H1 (cell line): ENCODE measurements around the gene STYXL1. TPM values are rescaled to one million over a fixed set of nuclear protein-coding genes. Genes with fewer than 3 reads are reported as not detected.
"Not testable (repeated sequence)": the region's sequence is repeated elsewhere in the genome, so short reads cannot be mapped to it uniquely, and the experiment has no call there.

ENCODE experiments used
- CTCF ChIA-PET: fragments of 300-600 bp; sonication (Branson Sonifier 250); formaldehyde crosslinking; loops from one replicate; lab custom pipeline; 2021; ENCODE audit not compliant: partially characterized antibody; lab: Charles Lee
- POLR2A ChIA-PET: fragments of 300-600 bp; sonication (Branson Sonifier 250); formaldehyde crosslinking; loops from one replicate; lab custom pipeline; 2021; ENCODE audit warnings: inconsistent platforms; ENCODE audit not compliant: partially characterized antibody; lab: Charles Lee
- DNase-seq, 2 experiments: peaks; one replicate each; pipeline versions ENCODE4 v3.0.0 to v3.0.0-alpha.2; 2010 to 2022; ENCODE audit warnings: low spot score in 2 of 2, low read depth in 1 of 2, mixed read lengths in 1 of 2
- FAIRE-seq: peaks from 2 replicates; lab custom pipeline; 2011; peaks lifted over from hg19 to GRCh38; lab: Jason Lieb, UNC
- H2AFZ ChIP-seq: 2 replicates; pipeline ENCODE4 v1.8.1; 2012; ENCODE audit warnings: low read length, inconsistent platforms
- H2AK5ac ChIP-seq: 2 replicates; pipeline ENCODE4 v1.6.1; 2013; ENCODE audit warnings: low read depth, low read length
- H2BK120ac ChIP-seq: replicated peaks from 2 replicates; pipeline ENCODE3; 2013; ENCODE audit warnings: low read depth, low read length, inconsistent platforms
- H2BK12ac ChIP-seq: 2 replicates; pipeline ENCODE4 v1.6.1; 2013; ENCODE audit warnings: low read depth, low read length
- H2BK15ac ChIP-seq: 2 replicates; pipeline ENCODE4 v1.6.1; 2013; ENCODE audit warnings: low read length
- H2BK20ac ChIP-seq: 2 replicates; pipeline ENCODE4 v1.6.1; 2013; ENCODE audit warnings: low read length
- H2BK5ac ChIP-seq: 2 replicates; pipeline ENCODE4 v1.6.1; 2013; ENCODE audit warnings: low read depth, low read length
- H3K14ac ChIP-seq: 2 replicates; pipeline ENCODE4 v1.6.1; 2013; ENCODE audit warnings: inconsistent platforms; ENCODE audit not compliant: insufficient read length
- H3K18ac ChIP-seq: 2 replicates; pipeline ENCODE4 v1.6.1; 2013; ENCODE audit warnings: low read length; ENCODE audit errors: extremely low read depth
- H3K23ac ChIP-seq: 2 replicates; pipeline ENCODE4 v1.6.1; 2013; ENCODE audit warnings: inconsistent platforms; ENCODE audit not compliant: insufficient read length
- H3K23me2 ChIP-seq: 2 replicates; pipeline ENCODE4 v1.6.1; 2013; ENCODE audit warnings: low read depth, low read length
- H3K27ac ChIP-seq: 2 replicates; pipeline ENCODE4 v1.6.1; 2011; ENCODE audit warnings: low read depth, low read length, inconsistent platforms
- H3K27me3 ChIP-seq, 4 experiments: replicated peaks in 1 of 4; 1 replicate in 1 of 4; 2 replicates in 3 of 4; pipeline versions ENCODE4 v1.6.1 to v1.8.1; 2011 to 2013; ENCODE audit warnings: low read length in 3 of 4, mild to moderate bottlenecking in 3 of 4, inconsistent platforms in 2 of 4, mixed read lengths in 2 of 4, moderate library complexity in 1 of 4; ENCODE audit not compliant: control insufficient read depth in 3 of 4, insufficient read depth in 3 of 4; ENCODE audit errors: extremely low read depth in 1 of 4
- H3K36me3 ChIP-seq, 4 experiments: 2 replicates each; pipeline versions ENCODE4 v1.6.1 to v1.8.1; 2011 to 2013; ENCODE audit warnings: mild to moderate bottlenecking in 4 of 4, low read length in 3 of 4, moderate library complexity in 2 of 4, control low read depth in 1 of 4, inconsistent platforms in 1 of 4; ENCODE audit not compliant: insufficient read depth in 4 of 4, control insufficient read depth in 2 of 4
- H3K4ac ChIP-seq: replicated peaks from 2 replicates; pipeline ENCODE3; 2013; ENCODE audit warnings: low read length, low read depth, mixed read lengths, inconsistent platforms; ENCODE audit not compliant: insufficient read length
- H3K4me1 ChIP-seq, 4 experiments: replicated peaks in 1 of 4; 1 replicate in 1 of 4; 2 replicates in 3 of 4; pipeline versions ENCODE4 v1.6.1 to v1.8.1; 2011 to 2013; ENCODE audit warnings: low read length in 3 of 4, inconsistent platforms in 2 of 4, mixed read lengths in 1 of 4; ENCODE audit not compliant: insufficient read depth in 4 of 4, control insufficient read depth in 3 of 4
- H3K4me2 ChIP-seq, 2 experiments: 2 replicates each; pipeline versions ENCODE4 v1.6.1 to v1.8.1; 2011 to 2013; ENCODE audit warnings: low read depth in 2 of 2, low read length in 2 of 2, control low read depth in 1 of 2, inconsistent platforms in 1 of 2, mild to moderate bottlenecking in 1 of 2; ENCODE audit not compliant: insufficient read depth in 1 of 2
- H3K4me3 ChIP-seq, 4 experiments: fragments of 200-600, 300-600 bp in 1 of 4; sonication (generic), shearing (Covaris generic), sonication (Bioruptor Twin) in 1 of 4; 2 replicates each; pipeline versions ENCODE4 v1.5.1 to v1.8.1; 2011 to 2016; ENCODE audit warnings: low read length in 4 of 4, low read depth in 3 of 4, control low read depth in 2 of 4, inconsistent platforms in 2 of 4, mild to moderate bottlenecking in 2 of 4, mixed read lengths in 1 of 4, moderate library complexity in 1 of 4; ENCODE audit not compliant: insufficient read depth in 2 of 4; ENCODE audit errors: extremely low read depth in 1 of 4
- H3K56ac ChIP-seq: replicated peaks from 2 replicates; pipeline ENCODE3; 2013; ENCODE audit warnings: low read depth, mild to moderate bottlenecking, mixed read lengths, low read length, inconsistent platforms; ENCODE audit not compliant: insufficient read length
- H3K79me1 ChIP-seq: 2 replicates; pipeline ENCODE4 v1.6.1; 2013; ENCODE audit warnings: low read depth, low read length, control low read depth
- H3K79me2 ChIP-seq, 2 experiments: 2 replicates each; pipeline versions ENCODE4 v1.6.1 to v1.8.1; 2012 to 2013; ENCODE audit warnings: low read length in 2 of 2, mild to moderate bottlenecking in 2 of 2, inconsistent platforms in 1 of 2; ENCODE audit not compliant: insufficient read depth in 2 of 2, control insufficient read depth in 1 of 2
- H3K9ac ChIP-seq, 4 experiments: replicated peaks in 1 of 4; 1 replicate in 1 of 4; 2 replicates in 3 of 4; pipeline versions ENCODE4 v1.6.1 to v1.8.1; 2011 to 2013; ENCODE audit warnings: low read depth in 3 of 4, low read length in 3 of 4, control low read depth in 2 of 4, mild to moderate bottlenecking in 2 of 4, moderate library complexity in 2 of 4, inconsistent platforms in 1 of 4; ENCODE audit errors: extremely low read depth in 1 of 4
- H3K9me3 ChIP-seq, 2 experiments: 2 replicates each; pipeline versions ENCODE4 v1.6.1 to v1.8.1; 2012 to 2013; ENCODE audit warnings: mild to moderate bottlenecking in 2 of 2, moderate library complexity in 2 of 2, control low read depth in 1 of 2, inconsistent platforms in 1 of 2, low read depth in 1 of 2, low read length in 1 of 2, mixed read lengths in 1 of 2; ENCODE audit not compliant: insufficient read depth in 2 of 2
- H4K20me1 ChIP-seq, 2 experiments: replicated peaks in 1 of 2; 2 replicates each; pipeline versions ENCODE3 to v1.8.1; 2011 to 2013; ENCODE audit warnings: inconsistent platforms in 2 of 2, low read length in 2 of 2, mild to moderate bottlenecking in 1 of 2; ENCODE audit not compliant: insufficient read depth in 2 of 2, control insufficient read depth in 1 of 2
- H4K5ac ChIP-seq: 2 replicates; pipeline ENCODE4 v1.6.1; 2013; ENCODE audit warnings: low read length, low read depth, mixed read lengths, inconsistent platforms; ENCODE audit not compliant: insufficient read length
- H4K8ac ChIP-seq: 2 replicates; pipeline ENCODE4 v1.8.0; 2013; ENCODE audit warnings: mild to moderate bottlenecking, moderate library complexity, low read length, inconsistent platforms; ENCODE audit not compliant: insufficient read depth; ENCODE audit errors: extremely low read depth
- H4K91ac ChIP-seq: replicated peaks from 2 replicates; pipeline ENCODE3; 2013; ENCODE audit warnings: low read length, mixed read lengths, inconsistent platforms; ENCODE audit not compliant: insufficient read length
- ASH2L ChIP-seq: fragments of 200-600, 300-600 bp; sonication (generic); IDR thresholded peaks from one replicate; pipeline ENCODE4 v1.7.1; 2017; ENCODE audit warnings: low read length
- CREB1 ChIP-seq: IDR thresholded peaks from 2 replicates; pipeline ENCODE4 v1.6.1; 2012; ENCODE audit warnings: inconsistent platforms
- HDAC2 ChIP-seq, 2 experiments: fragments of 300-600 bp in 1 of 2; sonication (generic) in 1 of 2; IDR thresholded peaks; 2 replicates each; pipeline ENCODE4 v1.6.1; 2011 to 2012; ENCODE audit warnings: low read depth in 2 of 2, low read length in 2 of 2, mild to moderate bottlenecking in 2 of 2, moderate library complexity in 2 of 2, borderline replicate concordance in 1 of 2, inconsistent platforms in 1 of 2
- RBBP5 ChIP-seq: IDR thresholded peaks from 2 replicates; pipeline ENCODE4 v1.7.1; 2012; ENCODE audit warnings: low read depth, mild to moderate bottlenecking, inconsistent platforms, low read length, moderate library complexity, borderline replicate concordance
- SAP30 ChIP-seq: fragments of 300-600 bp; sonication (generic); IDR thresholded peaks from 2 replicates; pipeline ENCODE4 v1.7.1; 2012; ENCODE audit warnings: low read length, moderate library complexity, mild to moderate bottlenecking, inconsistent platforms; ENCODE audit not compliant: insufficient read depth, insufficient replicate concordance
- SIN3A ChIP-seq, 2 experiments: IDR thresholded peaks in 1 of 2; conservative IDR thresholded peaks in 1 of 2; 2 replicates each; pipeline ENCODE4 v1.6.1; 2011 to 2012; ENCODE audit warnings: low read length in 2 of 2, improper control_type of control experiment in 1 of 2, low read depth in 1 of 2, mild to moderate bottlenecking in 1 of 2
- SIX5 ChIP-seq: IDR thresholded peaks from 2 replicates; pipeline ENCODE4 v1.6.1; 2011; ENCODE audit warnings: mild to moderate bottlenecking, low read depth, low read length
- SP1 ChIP-seq: IDR thresholded peaks from 2 replicates; pipeline ENCODE4 v1.6.1; 2011; ENCODE audit warnings: low read depth, low read length
- TAF1 ChIP-seq: IDR thresholded peaks from 2 replicates; pipeline ENCODE4 v1.6.1; 2011; ENCODE audit warnings: mild to moderate bottlenecking, low read depth, low read length
- TBP ChIP-seq: IDR thresholded peaks from 2 replicates; pipeline ENCODE4 v1.6.1; 2011; ENCODE audit warnings: low read depth, low read length, improper control_type of control experiment
- TEAD4 ChIP-seq: IDR thresholded peaks from 2 replicates; pipeline ENCODE4 v1.6.1; 2012; ENCODE audit warnings: low read depth, low read length, inconsistent platforms, mixed read lengths
- WGBS, 2 experiments: shearing (Covaris generic) in 1 of 2; methylation state at CpG; one replicate each; pipeline versions ENCODE4 v1.1.6 to v1.1.7; 2013 to 2015; ENCODE audit warnings: low lambda C conversion rate in 2 of 2, mixed read lengths in 2 of 2, inconsistent platforms in 1 of 2, low coverage in 1 of 2, missing lambda C conversion rate in 1 of 2; ENCODE audit not compliant: insufficient replicate concordance in 2 of 2, insufficient coverage in 1 of 2, insufficient read length in 1 of 2; ENCODE audit errors: extremely low coverage in 1 of 2, missing lambda C conversion rate in 1 of 2; 5-methylcytosine and 5-hydroxymethylcytosine counted together
- polyA plus RNA-seq, 7 experiments: library from polyadenylated mRNA; depleted of rRNA in 3 of 7; stranded (reverse) in 5 of 7; unstranded in 2 of 7; fragments of >200 nt in 5 of 7; fragments of 200-250 nt in 2 of 7; gene quantifications; 1 replicate in 5 of 7; 2 replicates in 1 of 7; 4 replicates in 1 of 7; pipeline versions ENCODE4 v1.2.1 to v1.2.3, GENCODE V29; 2011 to 2013; ENCODE audit warnings: missing spikeins in 2 of 7, mixed read lengths in 2 of 7
- total RNA-seq: library from RNA; stranded (reverse); fragmentation: NEBNext Ultra II Directional; extraction: Animal tissue kit (Norgen Biotek cat#: 25700); gene quantifications from 2 replicates; pipeline ENCODE4 v1.2.1, GENCODE V29; 2021

The STYXL1 gene
- total and polyA plus RNA-seq, 2 of the 8 experiments (the other 6 are each of a cell fraction or from before 2014, with no cell fraction given): 32.3 to 53.9 TPM

DNA sequence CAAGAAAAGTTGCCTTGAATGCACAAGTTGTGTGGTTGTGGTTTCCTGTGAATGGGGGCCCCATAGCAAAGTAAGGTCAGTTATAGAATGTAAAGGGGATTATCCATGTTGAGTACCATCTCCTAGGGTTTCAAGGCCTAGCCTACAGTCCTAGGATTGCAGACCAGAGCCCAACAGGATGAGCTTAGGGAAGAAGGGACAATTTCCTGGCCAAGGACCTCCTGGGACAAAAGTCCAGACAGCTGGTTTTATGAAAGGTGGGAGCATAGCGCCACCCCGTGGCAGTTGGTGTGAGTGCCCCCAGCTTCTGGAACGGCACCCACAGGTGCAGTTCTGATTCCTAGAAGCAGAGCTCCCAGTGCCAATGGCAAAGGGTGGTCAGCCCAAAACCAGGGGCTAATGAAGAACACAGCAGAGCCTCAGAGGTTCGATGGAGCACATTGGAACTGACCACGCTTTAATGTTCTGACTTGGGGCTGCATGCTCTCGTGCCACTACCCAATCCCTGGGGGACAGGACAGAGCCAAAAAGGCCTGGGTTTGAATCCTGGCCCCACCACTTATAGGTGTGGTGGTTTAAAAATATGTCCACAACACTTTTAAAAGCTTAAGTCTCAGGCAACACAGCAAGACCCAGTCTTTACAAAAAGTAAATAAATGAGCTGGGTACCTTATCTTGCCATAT is 27.6 kb downstream of the STYXL1 start (continued):
- TF ChIP-seq SAP30 (no peak), SP1 (no peak), RBBP5 (no peak), TAF1 (no peak), SIX5 (no peak), TBP (no peak), CREB1 (no peak), HDAC2 (IDR thresholded peaks at IDR 0.05; ENCODE audit: borderline replicate concordance in 1 of 2, low read depth in 2 of 2, low read length in 2 of 2) (no peak), TEAD4 (peak; percentile 34; the same call in 1 of the 2 replicates), SIN3A (conservative IDR thresholded peaks at IDR 0.05 in 1 of 2, IDR thresholded peaks at IDR 0.05 in 1 of 2; ENCODE audit: low read depth in 1 of 2, low read length in 2 of 2) (0 out of 4 replicates have a peak, but pooled peaks of 1 of the 2 experiments have one; percentile 28), ASH2L (no peak)

DNA sequence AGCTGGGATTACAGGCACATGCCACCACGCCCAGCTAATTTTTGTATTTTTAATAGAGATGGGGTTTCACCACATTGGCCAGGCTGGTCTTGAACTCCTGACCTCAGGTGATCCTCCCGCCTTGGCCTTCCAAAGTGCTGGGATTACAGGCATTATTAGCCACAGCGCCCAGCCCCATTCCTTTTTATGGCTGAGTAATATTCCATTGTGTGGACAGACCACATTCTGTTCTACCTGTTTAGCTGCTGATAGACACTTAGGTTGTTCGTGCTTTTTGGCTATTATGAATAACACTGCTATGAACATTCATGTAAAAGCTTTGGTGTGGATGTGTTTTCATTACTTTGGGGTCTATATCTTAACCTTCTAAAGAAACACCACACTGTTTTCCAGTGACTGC is 29.3 kb downstream of the STYXL1 start:
- not testable (repeated sequence) for FAIRE-seq, H4K20me1 ChIP-seq, H3K4me1 ChIP-seq

More for the DNA sequence above, 29.3 kb downstream of the STYXL1 start:
- H3K79me2 ChIP-seq, H2AFZ ChIP-seq, H3K18ac ChIP-seq, H3K27me3 ChIP-seq, H3K4ac ChIP-seq, H3K9me3 ChIP-seq, POLR2A ChIA-PET, H3K79me1 ChIP-seq, H3K4me3 ChIP-seq, H3K56ac ChIP-seq, H3K14ac ChIP-seq, H2AK5ac ChIP-seq, H2BK120ac ChIP-seq, DNase-seq, H4K8ac ChIP-seq, H3K23me2 ChIP-seq, H4K91ac ChIP-seq, H2BK20ac ChIP-seq, H3K23ac ChIP-seq, H4K5ac ChIP-seq, H2BK5ac ChIP-seq, H2BK15ac ChIP-seq, H3K9ac ChIP-seq, H3K36me3 ChIP-seq, H2BK12ac ChIP-seq, H3K4me2 ChIP-seq, H3K27ac ChIP-seq: not testable (repeated sequence)
- CTCF ChIA-PET: interaction anchor here (0.6 to 5.3 kb wide), 6 partner anchors 10 to 153 kb away, joined by 3 to 57 read pairs (median 4); partner anchors contain the start of gene TMEM120A
- WGBS, 2 experiments: 89% methylated on average over 4 of the region's 4 CpGs; no CpG with 5 or more reads in 1 of the 2 experiments
